Karpas-422 (cell line): ENCODE results near the gene PLD1. TPM values are rescaled to one million over a fixed set of nuclear protein-coding genes. Genes with fewer than 3 reads are reported as not detected.

Source experiments
- DNase-seq: peaks from one replicate; pipeline ENCODE4 v3.0.0-alpha.2; 2015
- H2AFZ ChIP-seq: fragments of 200-600 bp; sonication (generic); 2 replicates; pipeline ENCODE4 v1.6.1; 2014; ENCODE audit warnings: antibody characterized with exemption, low read length, mixed read lengths
- H3K27ac ChIP-seq: fragments of 200-600 bp; sonication (generic); 2 replicates; pipeline ENCODE4 v1.5.1; 2014; ENCODE audit warnings: mild to moderate bottlenecking, low read length, moderate library complexity
- H3K27me3 ChIP-seq: fragments of 200-600 bp; sonication (generic); 2 replicates; pipeline ENCODE4 v1.6.1; 2014; ENCODE audit warnings: low read length, mixed read lengths
- H3K36me3 ChIP-seq: fragments of 200-600 bp; sonication (generic); 2 replicates; pipeline ENCODE4 v1.6.1; 2014; ENCODE audit warnings: low read length, mixed read lengths; ENCODE audit not compliant: insufficient read depth
- H3K4me1 ChIP-seq: fragments of 200-600 bp; sonication (generic); 2 replicates; pipeline ENCODE4 v1.6.1; 2014; ENCODE audit warnings: mild to moderate bottlenecking, low read length, mixed read lengths
- H3K4me2 ChIP-seq: fragments of 200-600 bp; sonication (generic); 2 replicates; pipeline ENCODE4 v1.6.1; 2014; ENCODE audit warnings: low read length, low read depth, mild to moderate bottlenecking; ENCODE audit not compliant: poor library complexity, severe bottlenecking
- H3K4me3 ChIP-seq: fragments of 200-600 bp; sonication (generic); 2 replicates; pipeline ENCODE4 v1.5.1; 2014; ENCODE audit warnings: mild to moderate bottlenecking, antibody characterized with exemption, low read length, mixed read lengths
- H3K79me2 ChIP-seq: fragments of 200-600 bp; sonication (generic); 2 replicates; pipeline ENCODE4 v1.6.1; 2014; ENCODE audit warnings: mild to moderate bottlenecking, low read length, mixed read lengths
- H3K9ac ChIP-seq: fragments of 200-600 bp; sonication (generic); 2 replicates; pipeline ENCODE4 v1.6.0; 2014; ENCODE audit warnings: low read length
- H3K9me2 ChIP-seq: fragments of 200-600 bp; sonication (generic), shearing (Covaris generic); replicated peaks from 2 replicates; pipeline ENCODE4 v1.6.0; 2014; ENCODE audit warnings: mild to moderate bottlenecking, low read length, moderate library complexity; ENCODE audit not compliant: insufficient read depth
- H3K9me3 ChIP-seq: fragments of 300-700, 200-600 bp; sonication (generic); 2 replicates; pipeline ENCODE4 v1.6.1; 2014; ENCODE audit warnings: low read length, mixed read lengths
- H4K20me1 ChIP-seq: fragments of 200-600 bp; sonication (generic); 2 replicates; pipeline ENCODE4 v1.6.1; 2014; ENCODE audit warnings: mild to moderate bottlenecking, antibody characterized with exemption, low read length, low read depth; ENCODE audit not compliant: insufficient read depth
- total RNA-seq: library from RNA; depleted of rRNA; stranded (reverse); fragments of >200 nt; shearing (Covaris generic); gene quantifications from 2 replicates; pipeline ENCODE4 v1.2.3, GENCODE V29; 2014; ENCODE audit warnings: low replicate concordance

Gene PLD1
- total RNA-seq, 1 experiment from 2014 or later = not detected

DNA sequence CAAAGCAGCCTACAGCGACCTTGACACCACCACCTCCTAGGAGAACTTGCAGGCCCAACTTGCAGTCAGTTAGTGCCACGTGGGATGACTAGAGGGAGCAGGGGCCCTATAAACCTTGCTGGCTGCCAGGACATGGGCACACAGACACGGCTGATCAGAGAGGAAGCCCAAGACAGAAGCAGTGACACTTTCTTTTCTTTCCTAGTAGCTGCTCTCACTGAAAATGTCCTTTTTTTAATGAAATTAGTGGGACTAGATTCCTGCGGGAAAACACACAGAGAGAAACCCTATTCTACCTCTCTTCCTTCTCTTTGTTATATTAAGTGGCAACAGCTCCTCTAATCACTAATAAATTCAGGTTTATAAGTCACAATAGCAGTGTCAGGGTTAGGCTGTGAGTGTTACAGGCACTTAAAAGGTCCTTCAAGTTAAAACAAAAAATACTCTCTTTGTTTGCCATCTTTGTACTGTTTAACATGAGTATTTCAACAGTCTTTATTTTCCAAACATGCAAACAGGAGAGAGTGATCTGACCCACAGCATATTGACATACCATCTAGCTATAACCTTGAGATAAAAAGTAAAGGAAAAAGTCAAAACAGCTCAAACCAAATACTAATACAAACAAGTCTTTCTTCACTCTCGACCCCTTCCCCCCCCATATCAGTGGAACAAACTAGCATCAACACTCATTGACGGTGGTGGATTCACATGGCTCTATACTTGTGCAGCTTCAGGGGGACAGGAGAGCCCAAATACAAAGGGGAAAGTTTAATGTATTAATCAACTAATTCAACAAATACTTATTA is 30.7 kb upstream of the PLD1 start:
- no peaks in the 10 kb centered on the region for H3K4me1 ChIP-seq
- H3K9ac ChIP-seq = no peak overlapping the region
- H3K79me2 ChIP-seq = no peaks in the 10 kb centered on the region
- H3K4me3 ChIP-seq = no peak overlapping the region
- no peak overlapping the region for H2AFZ ChIP-seq
- H3K36me3 ChIP-seq = no peaks in the 10 kb centered on the region
- H3K9me3 ChIP-seq = no peaks in the 10 kb centered on the region
- H4K20me1 ChIP-seq = no peaks in the 10 kb centered on the region
- H3K27ac ChIP-seq = no peak overlapping the region
- no peaks in the 10 kb centered on the region for H3K9me2 ChIP-seq
- no peak overlapping the region for H3K4me2 ChIP-seq
- DNase-seq = no peak
- no peaks in the 10 kb centered on the region for H3K27me3 ChIP-seq

DNA sequence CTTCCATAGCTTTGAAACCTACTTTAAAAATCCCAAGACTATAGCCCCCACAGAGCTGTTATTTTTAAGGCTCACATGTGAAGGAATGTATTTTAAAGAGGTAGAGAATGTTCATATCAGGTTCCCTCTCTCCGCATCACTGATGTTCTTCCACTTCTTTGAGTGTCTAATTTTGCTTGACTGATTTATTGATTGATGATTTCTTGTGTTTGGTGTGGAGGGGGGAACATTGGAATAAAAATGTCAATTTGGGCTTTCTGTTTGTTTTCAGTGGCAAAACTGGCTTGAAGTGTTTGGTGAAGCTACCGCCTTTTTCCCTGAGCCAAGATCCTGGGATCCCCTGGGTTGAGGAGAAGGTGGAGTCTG is 30.1 kb upstream of the PLD1 start:
- Histone ChIP-seq H3K36me3 (no peaks in the 10 kb centered on the region), H3K27me3 (no peaks in the 10 kb centered on the region), H3K9ac (no peak overlapping the region), H3K9me3 (no peaks in the 10 kb centered on the region), H3K79me2 (no peaks in the 10 kb centered on the region), H3K27ac (no peak overlapping the region), H3K4me1 (no peaks in the 10 kb centered on the region), H3K4me2 (no peak overlapping the region), H3K4me3 (no peak overlapping the region), H4K20me1 (no peaks in the 10 kb centered on the region), H2AFZ (no peak overlapping the region), H3K9me2 (no peaks in the 10 kb centered on the region)
- no peak for DNase-seq

DNA sequence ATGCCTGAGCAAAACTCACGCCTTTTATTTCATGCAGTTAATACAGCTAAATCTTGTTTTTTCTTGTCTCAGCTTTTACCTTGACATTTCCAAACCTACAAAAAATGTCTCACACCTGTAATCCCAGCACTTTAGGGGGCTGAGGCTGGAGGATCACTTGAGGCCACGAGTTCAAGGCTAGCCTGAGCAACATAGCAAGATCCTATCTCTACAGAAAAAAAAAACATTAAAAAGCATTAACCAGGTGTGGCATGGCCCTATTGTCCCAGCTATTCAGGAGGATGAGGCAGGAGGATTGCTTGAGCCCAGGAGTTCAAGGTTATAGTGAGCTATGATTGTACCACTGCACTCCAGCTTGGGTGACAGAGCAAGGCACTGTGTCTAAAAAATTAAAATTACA is 29.0 kb upstream of the PLD1 start:
- Histone ChIP-seq H3K9me3 (no peaks in the 10 kb centered on the region), H3K36me3 (no peaks in the 10 kb centered on the region), H2AFZ (no peak overlapping the region), H3K27ac (no peak overlapping the region), H3K4me2 (no peak overlapping the region), H3K4me1 (peaks cover under 1% of the 10 kb centered on the region; the same call in 1 of the 2 replicates), H3K27me3 (no peaks in the 10 kb centered on the region), H3K79me2 (no peaks in the 10 kb centered on the region), H3K4me3 (no peak overlapping the region), H3K9me2 (no peaks in the 10 kb centered on the region), H3K9ac (no peak overlapping the region), H4K20me1 (no peaks in the 10 kb centered on the region)
- DNase-seq = no peak

DNA sequence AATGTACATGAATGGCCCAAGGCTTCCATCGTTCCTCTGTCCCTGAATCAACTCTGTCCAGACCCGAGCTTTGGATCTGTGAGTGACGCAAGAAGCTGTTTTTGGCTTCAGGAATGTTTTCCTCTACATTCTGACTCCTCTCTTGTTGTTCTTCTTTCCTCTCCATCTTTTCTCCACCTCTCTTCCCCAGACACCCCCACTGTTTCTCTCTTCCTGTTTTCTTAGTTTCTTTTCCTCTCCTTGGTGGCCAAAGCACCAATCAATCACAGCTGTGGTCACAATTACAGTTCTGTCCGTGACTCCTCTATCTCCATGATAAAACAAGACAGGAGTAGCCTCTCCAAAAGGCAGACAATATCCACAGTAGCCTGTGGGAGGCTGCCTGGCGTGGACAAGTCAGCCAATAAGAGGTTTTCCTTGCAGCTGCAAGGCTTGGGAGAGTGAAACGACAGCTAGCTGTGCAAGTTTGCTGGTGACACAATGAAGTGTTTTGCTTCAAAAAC is 28.0 kb upstream of the PLD1 start:
- no peak overlapping the region for H3K9ac ChIP-seq
- H3K9me2 ChIP-seq = no peaks in the 10 kb centered on the region
- no peaks in the 10 kb centered on the region for H3K79me2 ChIP-seq
- H3K4me3 ChIP-seq = no peak overlapping the region
- H3K27ac ChIP-seq = no peak overlapping the region
- no peaks in the 10 kb centered on the region for H3K36me3 ChIP-seq
- no peaks in the 10 kb centered on the region for H3K9me3 ChIP-seq
- H3K4me2 ChIP-seq = no peak overlapping the region
- H3K27me3 ChIP-seq = no peaks in the 10 kb centered on the region
- H2AFZ ChIP-seq = no peak overlapping the region
- DNase-seq = no peak
- H4K20me1 ChIP-seq = no peaks in the 10 kb centered on the region
- H3K4me1 ChIP-seq = peaks cover 4% of the 10 kb centered on the region; the same call in 1 of the 2 replicates

DNA sequence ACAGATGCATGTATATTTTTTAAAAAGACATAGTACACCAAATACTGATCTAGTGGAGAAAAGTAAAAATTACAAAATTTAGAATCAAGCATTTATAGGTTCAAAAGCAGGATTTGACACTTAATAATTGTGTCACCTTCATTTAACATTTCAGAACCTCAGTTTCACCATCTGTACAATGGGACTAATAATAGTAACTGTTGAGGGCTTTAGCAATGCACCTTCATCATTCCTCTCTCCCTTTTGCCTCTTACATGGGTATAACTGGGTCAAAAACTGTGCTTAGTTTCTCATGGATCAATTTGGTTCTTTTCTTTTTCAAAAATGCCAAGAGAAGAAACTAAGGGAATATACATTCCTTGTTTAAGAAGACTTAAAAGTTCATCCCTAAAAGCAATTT is 27.4 kb upstream of the PLD1 start:
- H3K79me2 ChIP-seq = no peaks in the 10 kb centered on the region
- H3K4me3 ChIP-seq = no peak overlapping the region
- H3K9me3 ChIP-seq = no peaks in the 10 kb centered on the region
- H3K27me3 ChIP-seq = no peaks in the 10 kb centered on the region
- H3K4me1 ChIP-seq = peaks cover 4% of the 10 kb centered on the region; the same call in 1 of the 2 replicates
- no peaks in the 10 kb centered on the region for H3K36me3 ChIP-seq
- H4K20me1 ChIP-seq = no peaks in the 10 kb centered on the region
- H3K9me2 ChIP-seq = no peaks in the 10 kb centered on the region
- H3K9ac ChIP-seq = no peak overlapping the region
- no peak overlapping the region for H2AFZ ChIP-seq
- no peak for DNase-seq
- no peak overlapping the region for H3K4me2 ChIP-seq
- H3K27ac ChIP-seq = no peak overlapping the region

DNA sequence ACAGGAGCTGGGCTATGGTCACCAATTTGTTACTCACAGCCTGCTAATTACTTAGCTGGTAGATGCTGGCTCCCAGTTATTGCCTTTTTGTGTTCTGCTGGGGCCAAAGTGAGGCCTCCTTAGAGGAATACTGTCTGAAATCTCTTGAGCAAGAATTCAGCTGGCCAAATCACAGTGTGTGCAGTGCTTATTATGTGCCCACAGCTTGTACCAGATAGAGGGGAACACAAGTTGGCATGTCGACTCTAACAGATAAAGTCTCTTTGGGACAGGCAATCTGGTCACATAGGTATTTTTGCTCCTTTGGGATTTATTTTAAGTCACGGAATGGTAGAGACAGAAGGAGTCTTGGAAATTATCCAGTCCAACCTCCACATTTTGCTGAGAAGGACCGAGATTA is 26.6 kb upstream of the PLD1 start:
- Histone ChIP-seq H3K36me3 (no peaks in the 10 kb centered on the region), H3K27me3 (no peaks in the 10 kb centered on the region), H3K9ac (no peak overlapping the region), H3K27ac (no peak overlapping the region), H3K4me3 (no peak overlapping the region), H3K4me1 (peaks cover 4% of the 10 kb centered on the region; the same call in 1 of the 2 replicates), H4K20me1 (no peaks in the 10 kb centered on the region), H3K9me2 (no peaks in the 10 kb centered on the region), H3K9me3 (no peaks in the 10 kb centered on the region), H3K79me2 (no peaks in the 10 kb centered on the region), H3K4me2 (no peak overlapping the region), H2AFZ (no peak overlapping the region)
- no peak for DNase-seq

DNA sequence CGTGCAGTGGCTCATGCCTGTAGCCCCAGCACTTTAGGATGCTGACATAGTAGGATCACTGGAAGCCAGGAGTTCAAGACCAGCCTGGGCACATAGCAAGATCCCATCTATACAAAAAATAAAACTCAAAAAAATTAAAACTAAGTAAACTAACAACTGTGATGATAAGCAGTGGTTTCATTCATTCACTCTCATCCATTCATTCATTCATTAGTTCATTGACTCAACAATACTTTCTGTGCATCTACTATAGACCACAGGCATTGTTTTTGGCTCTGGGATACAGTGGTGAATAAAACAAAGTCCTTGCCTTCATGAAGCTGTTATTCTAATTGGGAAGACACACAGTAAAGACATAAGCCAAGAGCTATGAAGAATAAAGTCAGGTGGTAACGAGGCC is 25.3 kb upstream of the PLD1 start:
- Histone ChIP-seq H3K9me2 (no peaks in the 10 kb centered on the region), H3K4me2 (no peak overlapping the region), H3K79me2 (no peaks in the 10 kb centered on the region), H3K27me3 (no peaks in the 10 kb centered on the region), H3K4me1 (peaks cover 4% of the 10 kb centered on the region; the same call in 1 of the 2 replicates), H3K36me3 (no peaks in the 10 kb centered on the region), H4K20me1 (no peaks in the 10 kb centered on the region), H3K9ac (no peak overlapping the region), H3K4me3 (no peak overlapping the region), H2AFZ (no peak overlapping the region), H3K9me3 (no peaks in the 10 kb centered on the region), H3K27ac (no peak overlapping the region)
- DNase-seq = no peak

DNA sequence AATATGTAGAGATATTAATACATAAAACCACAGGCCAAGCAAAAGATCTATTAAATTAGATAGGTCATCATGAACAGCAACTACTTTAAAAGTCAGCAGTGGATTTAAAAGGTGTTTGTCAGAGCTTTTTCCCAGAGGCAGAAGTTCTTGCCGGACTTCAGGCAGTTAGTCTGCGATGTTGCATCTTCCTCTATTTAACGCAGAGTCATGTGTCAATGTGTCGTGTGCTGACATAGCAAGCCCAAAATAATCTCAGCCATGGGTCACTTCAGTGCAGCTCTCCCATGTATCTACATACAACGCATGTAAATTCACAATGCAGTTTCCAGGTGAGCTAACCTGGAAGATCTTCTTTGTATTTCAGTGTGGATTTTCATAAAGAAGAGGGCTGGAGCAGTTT is 24.8 kb upstream of the PLD1 start:
- peaks cover 4% of the 10 kb centered on the region; the same call in 1 of the 2 replicates for H3K4me1 ChIP-seq
- no peak overlapping the region for H3K9ac ChIP-seq
- H3K9me2 ChIP-seq = no peaks in the 10 kb centered on the region
- no peaks in the 10 kb centered on the region for H3K27me3 ChIP-seq
- no peak for DNase-seq
- no peaks in the 10 kb centered on the region for H3K36me3 ChIP-seq
- no peaks in the 10 kb centered on the region for H3K79me2 ChIP-seq
- no peak overlapping the region for H3K27ac ChIP-seq
- H3K4me2 ChIP-seq = no peak overlapping the region
- no peaks in the 10 kb centered on the region for H4K20me1 ChIP-seq
- H3K9me3 ChIP-seq = no peaks in the 10 kb centered on the region
- H2AFZ ChIP-seq = no peak overlapping the region
- no peak overlapping the region for H3K4me3 ChIP-seq
